22Rv1 (cell line): ENCODE measurements around the gene VIM.

Source experiments
- CTCF ChIP-seq: fragments of 450-650 bp; IDR thresholded peaks from 2 replicates; pipeline ENCODE4 v1.5.1; 2017; ENCODE audit warnings: mild to moderate bottlenecking
- ZFX ChIP-seq: fragments of 450-650 bp; IDR thresholded peaks from 2 replicates; pipeline ENCODE4 v1.6.1; 2017; ENCODE audit warnings: antibody characterized with exemption, borderline replicate concordance

DNA sequence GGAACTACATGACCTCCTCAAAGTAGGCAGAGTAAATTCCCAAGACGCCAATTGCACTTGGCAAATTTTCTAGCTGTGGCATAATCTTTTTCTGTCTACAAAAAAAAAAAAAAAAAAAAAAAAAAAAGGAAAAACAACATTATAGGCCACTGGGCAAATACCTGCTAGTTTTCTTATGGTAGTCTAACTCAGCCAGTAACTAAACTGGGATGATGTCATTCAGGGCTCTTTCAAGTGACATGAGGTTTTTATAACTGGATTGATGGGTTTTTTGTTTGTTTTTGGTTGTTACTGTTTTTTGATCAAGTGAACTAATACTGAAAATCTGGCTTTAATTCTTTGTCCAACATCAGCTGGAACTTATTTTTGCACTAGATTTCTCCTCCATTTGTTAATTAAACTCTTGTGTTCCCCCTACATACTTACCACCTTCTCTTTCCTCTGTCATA, 7.4 kb upstream of the VIM start:
- no peak for TF ChIP-seq CTCF
- no peak for TF ChIP-seq ZFX
